IMR-90 (cell line): Measurements from ENCODE around the gene KIF1A. TPM values are rescaled to one million over a fixed set of nuclear protein-coding genes. Genes with fewer than 3 reads are reported as not detected.

Experiments
- ATAC-seq: fragments of 200-7000 bp; cut with Tn5 transposase; 2 replicates; pipeline ENCODE4 v1.9.1; 2020; ENCODE audit warnings: low read depth, mild to moderate bottlenecking, moderate library complexity
- BruUV-seq: library from RNA; stranded (reverse); fragments of 400-500 nt; replicated peaks from 2 replicates; lab custom pipeline; 2021; lab: Mats Ljungman, UMichigan
- CTCF ChIA-PET: fragments of 300-600 bp; formaldehyde crosslinking; extraction: SDS; loops from one replicate; lab custom pipeline; 2021; ENCODE audit warnings: antibody characterized with exemption; lab: Yijun Ruan, JAX
- POLR2A ChIA-PET: fragments of 300-600 bp; sonication (Branson Sonifier 250); formaldehyde crosslinking; loops from one replicate; lab custom pipeline; 2022; ENCODE audit warnings: antibody characterized with exemption; ENCODE audit not compliant: unreplicated experiment; lab: Charles Lee
- DNase-seq: peaks from one replicate; pipeline ENCODE4 v3.0.0; 2013
- H2AFZ ChIP-seq: replicated peaks from 2 replicates; pipeline ENCODE3; 2013; ENCODE audit warnings: low read length, mild to moderate bottlenecking; ENCODE audit not compliant: poor library complexity
- H2AK5ac ChIP-seq: 2 replicates; pipeline ENCODE4 v1.6.1; 2013; ENCODE audit warnings: low read depth, low read length, inconsistent platforms
- H2AK9ac ChIP-seq: replicated peaks from 2 replicates; pipeline ENCODE3; 2013; ENCODE audit warnings: mild to moderate bottlenecking, low read depth, low read length, moderate library complexity; ENCODE audit not compliant: poor library complexity
- H2BK120ac ChIP-seq: 2 replicates; pipeline ENCODE4 v1.6.1; 2013; ENCODE audit warnings: low read depth, low read length, inconsistent platforms
- H2BK15ac ChIP-seq: 3 replicates; pipeline ENCODE4 v1.6.1; 2013; ENCODE audit warnings: low read depth, low read length, inconsistent platforms
- H2BK20ac ChIP-seq: 2 replicates; pipeline ENCODE4 v1.6.1; 2013; ENCODE audit warnings: low read depth, mild to moderate bottlenecking, inconsistent platforms, low read length, moderate library complexity
- H2BK5ac ChIP-seq: 2 replicates; pipeline ENCODE4 v1.6.1; 2013; ENCODE audit warnings: mild to moderate bottlenecking, low read depth, low read length, inconsistent platforms; ENCODE audit not compliant: poor library complexity, severe bottlenecking
- H3K14ac ChIP-seq: replicated peaks from 2 replicates; pipeline ENCODE4 v1.6.1; 2013; ENCODE audit warnings: low read depth, low read length, inconsistent platforms
- H3K18ac ChIP-seq: 2 replicates; pipeline ENCODE4 v1.6.1; 2013; ENCODE audit warnings: low read depth, low read length, control low read depth
- H3K23ac ChIP-seq: 2 replicates; pipeline ENCODE4 v1.6.1; 2013; ENCODE audit warnings: low read depth, low read length, inconsistent platforms
- H3K27ac ChIP-seq: 2 replicates; pipeline ENCODE4 v1.5.1; 2013; ENCODE audit warnings: mild to moderate bottlenecking, control low read depth, low read length; ENCODE audit not compliant: insufficient read depth
- H3K27me3 ChIP-seq: 2 replicates; pipeline ENCODE4 v1.6.1; 2013; ENCODE audit warnings: low read length; ENCODE audit not compliant: control insufficient read depth, insufficient read depth
- H3K36me3 ChIP-seq: 2 replicates; pipeline ENCODE4 v1.6.1; 2013; ENCODE audit warnings: low read length, mixed read lengths; ENCODE audit not compliant: control insufficient read depth, insufficient read depth
- H3K4ac ChIP-seq: 2 replicates; pipeline ENCODE4 v1.6.1; 2013; ENCODE audit warnings: low read depth, low read length, inconsistent platforms
- H3K4me1 ChIP-seq: 2 replicates; pipeline ENCODE4 v1.6.1; 2013; ENCODE audit warnings: low read length, mixed read lengths; ENCODE audit not compliant: control insufficient read depth, insufficient read depth
- H3K4me2 ChIP-seq: 2 replicates; pipeline ENCODE4 v1.6.1; 2013; ENCODE audit warnings: low read depth, mild to moderate bottlenecking, control low read depth, low read length, moderate library complexity
- H3K4me3 ChIP-seq: 2 replicates; pipeline ENCODE4 v1.5.1; 2013; ENCODE audit warnings: low read depth, mild to moderate bottlenecking, control low read depth, low read length, moderate library complexity; ENCODE audit not compliant: insufficient read depth
- H3K56ac ChIP-seq: 2 replicates; pipeline ENCODE4 v1.6.1; 2013; ENCODE audit warnings: low read length, inconsistent platforms; ENCODE audit not compliant: insufficient read depth; ENCODE audit errors: extremely low read depth
- H3K79me1 ChIP-seq, 2 experiments: 2 replicates each; pipeline ENCODE4 v1.6.1; 2013; ENCODE audit warnings: low read length in 2 of 2, inconsistent platforms in 1 of 2, low read depth in 1 of 2
- H3K9ac ChIP-seq: 2 replicates; pipeline ENCODE4 v1.6.1; 2013; ENCODE audit warnings: low read depth, low read length, control low read depth
- H3K9me1 ChIP-seq: 2 replicates; pipeline ENCODE4 v1.6.1; 2013; ENCODE audit warnings: low read length, inconsistent platforms; ENCODE audit not compliant: insufficient read depth
- H3K9me3 ChIP-seq: 2 replicates; pipeline ENCODE4 v1.6.1; 2013; ENCODE audit warnings: low read length; ENCODE audit not compliant: control insufficient read depth, insufficient read depth
- H4K20me1 ChIP-seq: 2 replicates; pipeline ENCODE4 v1.6.1; 2013; ENCODE audit warnings: low read length, inconsistent platforms; ENCODE audit not compliant: insufficient read depth
- H4K5ac ChIP-seq: 2 replicates; pipeline ENCODE4 v1.6.1; 2013; ENCODE audit warnings: mild to moderate bottlenecking, low read depth, low read length, control low read depth
- H4K8ac ChIP-seq, 2 experiments: 2 replicates each; pipeline ENCODE4 v1.6.1; 2013; ENCODE audit warnings: low read depth in 2 of 2, low read length in 2 of 2, control low read depth in 1 of 2, inconsistent platforms in 1 of 2
- H4K91ac ChIP-seq: 2 replicates; pipeline ENCODE4 v1.6.1; 2013; ENCODE audit warnings: low read depth, low read length, inconsistent platforms; ENCODE audit not compliant: insufficient read depth
- CEBPB ChIP-seq: IDR thresholded peaks from 2 replicates; pipeline ENCODE4 v1.6.1; 2012; ENCODE audit warnings: low read depth, low read length, improper control_type of control experiment
- MAFK ChIP-seq: IDR thresholded peaks from 2 replicates; pipeline ENCODE4 v1.6.1; 2012; ENCODE audit warnings: low read depth, low read length, improper control_type of control experiment
- MXI1 ChIP-seq: IDR thresholded peaks from 2 replicates; pipeline ENCODE4 v1.6.1; 2012; ENCODE audit warnings: low read depth, mild to moderate bottlenecking, low read length, moderate library complexity, borderline replicate concordance
- WGBS, 2 experiments: methylation state at CpG; one replicate each; pipeline versions ENCODE4 v1.1.5 to v1.1.7; 2013; ENCODE audit warnings: missing lambda C conversion rate in 2 of 2; ENCODE audit not compliant: insufficient read length in 1 of 2; ENCODE audit errors: extremely low coverage in 2 of 2; 5-methylcytosine and 5-hydroxymethylcytosine counted together
- dilution Hi-C: fragments of 300-500 bp; cut with HindIII; formaldehyde crosslinking; loops from one replicate; pipeline ENCODE4 v1.14.3; 2018; ENCODE audit warnings: low sequenced_read_pairs; ENCODE audit not compliant: unreplicated experiment
- in situ Hi-C: fragments of 300-500 bp; cut with MboI; formaldehyde crosslinking; loops from 3 replicates; pipeline ENCODE4 v1.14.3; 2019; ENCODE audit warnings: low sequenced_read_pairs, inconsistent platforms, mixed read lengths
- intact Hi-C: fragments of 100-400 bp; cut with micrococcal nuclease; formaldehyde crosslinking; loops from 2 replicates; pipeline ENCODE4 v1.10.0; 2022
- polyA plus RNA-seq, 3 experiments: library from polyadenylated mRNA; depleted of rRNA; stranded (reverse); fragments of >200 nt; gene quantifications; 2 replicates each; pipeline ENCODE4 v1.2.3, GENCODE V29; 2012; ENCODE audit warnings: low replicate concordance in 1 of 3
- total RNA-seq: library from RNA; depleted of rRNA; stranded (reverse); fragments of >200 nt; gene quantifications from 2 replicates; pipeline ENCODE4 v1.2.3, GENCODE V29; 2012
- TF ChIP-seq, protein P1 (sequence below): conservative IDR thresholded peaks from 2 replicates; pipeline ENCODE4 v1.5.1; 2012; ENCODE audit warnings: mild to moderate bottlenecking, low read depth, low read length, improper control_type of control experiment

The KIF1A gene
- total and polyA plus RNA-seq, 2 of the 4 experiments (the other 2 are of a cell fraction), result under 0.01 TPM; not detected in 1

- ATAC-seq (no peak), DNase-seq (peak; percentile 10)
- TF ChIP-seq, protein P1, sequence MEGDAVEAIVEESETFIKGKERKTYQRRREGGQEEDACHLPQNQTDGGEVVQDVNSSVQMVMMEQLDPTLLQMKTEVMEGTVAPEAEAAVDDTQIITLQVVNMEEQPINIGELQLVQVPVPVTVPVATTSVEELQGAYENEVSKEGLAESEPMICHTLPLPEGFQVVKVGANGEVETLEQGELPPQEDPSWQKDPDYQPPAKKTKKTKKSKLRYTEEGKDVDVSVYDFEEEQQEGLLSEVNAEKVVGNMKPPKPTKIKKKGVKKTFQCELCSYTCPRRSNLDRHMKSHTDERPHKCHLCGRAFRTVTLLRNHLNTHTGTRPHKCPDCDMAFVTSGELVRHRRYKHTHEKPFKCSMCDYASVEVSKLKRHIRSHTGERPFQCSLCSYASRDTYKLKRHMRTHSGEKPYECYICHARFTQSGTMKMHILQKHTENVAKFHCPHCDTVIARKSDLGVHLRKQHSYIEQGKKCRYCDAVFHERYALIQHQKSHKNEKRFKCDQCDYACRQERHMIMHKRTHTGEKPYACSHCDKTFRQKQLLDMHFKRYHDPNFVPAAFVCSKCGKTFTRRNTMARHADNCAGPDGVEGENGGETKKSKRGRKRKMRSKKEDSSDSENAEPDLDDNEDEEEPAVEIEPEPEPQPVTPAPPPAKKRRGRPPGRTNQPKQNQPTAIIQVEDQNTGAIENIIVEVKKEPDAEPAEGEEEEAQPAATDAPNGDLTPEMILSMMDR, result no peak
- TF ChIP-seq MXI1 (no peak), CEBPB (peak; percentile 58), MAFK (no peak)
- H2BK20ac ChIP-seq, result no peak within 1 kb of the TSS
- H3K56ac ChIP-seq, result no peak within 1 kb of the TSS
- H4K8ac ChIP-seq, result no peak within 1 kb of the TSS
- no peaks in the 10 kb centered on the region for H3K9me3 ChIP-seq
- no peaks in the 10 kb centered on the region for H3K9me1 ChIP-seq
- no peaks in the 10 kb centered on the region for H4K20me1 ChIP-seq
- dilution Hi-C loops, result no loop called here
- BruUV-seq, result no TSS peak
- ChIA-PET POLR2A (no interaction called here), CTCF (no interaction called here)
- H3K27ac ChIP-seq, result no peak within 1 kb of the TSS
- H2BK15ac ChIP-seq, result no peak within 1 kb of the TSS
- no peak within 1 kb of the TSS for H3K14ac ChIP-seq
- H3K36me3 ChIP-seq, result no peaks in the 10 kb centered on the region
- H3K9ac ChIP-seq, result no peak within 1 kb of the TSS
- H2BK5ac ChIP-seq, result no peak within 1 kb of the TSS
- no peaks in the 10 kb centered on the region; the same call in 1 of the 2 replicates for H3K4me1 ChIP-seq
- H2AK5ac ChIP-seq, result no peak within 1 kb of the TSS
- in situ Hi-C loops, result loop anchor here (25.0 kb wide), 1 partner anchor 794 kb away; no protein-coding TSS in a partner anchor
- WGBS, 2 experiments, result 29% methylated on average over 6 of the region's 21 CpGs; no CpG with 5 or more reads in 1 of the 2 experiments
- H3K18ac ChIP-seq, result no peak within 1 kb of the TSS
- no peak within 1 kb of the TSS for H3K23ac ChIP-seq
- H3K4me3 ChIP-seq, result no peak within 1 kb of the TSS
- H2AK9ac ChIP-seq, result peak within 1 kb of the TSS; percentile 42
- peaks cover 54% of the 10 kb centered on the region for H3K27me3 ChIP-seq
- no peak within 1 kb of the TSS for H3K4ac ChIP-seq
- no peak within 1 kb of the TSS for H4K91ac ChIP-seq
- no peaks in the 10 kb centered on the region for H3K79me1 ChIP-seq
- no peak within 1 kb of the TSS for H3K4me2 ChIP-seq
- intact Hi-C loops, result no loop called here
- no peak within 1 kb of the TSS for H2AFZ ChIP-seq
- H4K5ac ChIP-seq, result no peak within 1 kb of the TSS
- H2BK120ac ChIP-seq, result no peak within 1 kb of the TSS
Observed at GRCh38 chr2:240868286-240869108, 48.5 kb upstream of the KIF1A start, which contains the start of gene AGXT. Gene AGXT, plus strand, starts transcription at chr2:240868824. Its CDS starts 42 bp downstream, at chr2:240868866.
